HCT116 (cell line): ENCODE measurements around the gene TAS2R10. TPM values are rescaled to one million over a fixed set of nuclear protein-coding genes. Genes with fewer than 3 reads are reported as not detected.

ENCODE experiments used
- ATAC-seq: fragments of 200-7000 bp; cut with Tn5 transposase; 2 replicates; pipeline ENCODE4 v1.9.1; 2020; ENCODE audit warnings: mild to moderate bottlenecking, moderate library complexity
- BruUV-seq: library from RNA; stranded (reverse); fragments of 400-500 nt; replicated peaks from 2 replicates; lab custom pipeline; 2021; lab: Mats Ljungman, UMichigan
- CTCF ChIA-PET: fragments of 300-600 bp; sonication (Branson Sonifier 250); formaldehyde crosslinking; loops from one replicate; lab custom pipeline; 2021; ENCODE audit warnings: antibody characterized with exemption; lab: Charles Lee
- POLR2A ChIA-PET: fragments of 300-600, 350-600 bp; sonication (Branson Sonifier 250); formaldehyde crosslinking; loops from one replicate; lab custom pipeline; 2021; ENCODE audit warnings: antibody characterized with exemption; lab: Charles Lee
- RAD21 ChIA-PET, 2 experiments: fragments of 300-600 bp; sonication (Branson Sonifier 250); formaldehyde crosslinking; loops; one replicate each; lab custom pipeline; 2023; ENCODE audit warnings: low total read pairs in 2 of 2; ENCODE audit not compliant: uncharacterized antibody in 2 of 2, unreplicated experiment in 2 of 2, low non-redundant PET in 1 of 2; lab: Charles Lee
- DNase-seq: peaks from one replicate; pipeline ENCODE4 v3.0.0-alpha.2; 2010; ENCODE audit warnings: low read depth, low spot score
- H2AFZ ChIP-seq: fragments of 200-600 bp; shearing (Covaris generic), sonication (generic); 2 replicates; pipeline ENCODE4 v1.6.1; 2017; ENCODE audit warnings: low read depth, mixed run types, mixed read lengths, antibody characterized with exemption, low read length; ENCODE audit not compliant: poor library complexity, severe bottlenecking
- H3K27ac ChIP-seq: 2 replicates; pipeline ENCODE4 v1.5.1; 2012; ENCODE audit warnings: low read depth, low read length
- H3K27me3 ChIP-seq: fragments of 200-600 bp; sonication (generic); 2 replicates; pipeline ENCODE4 v1.6.1; 2016; ENCODE audit warnings: mixed run types, low read length, mixed read lengths; ENCODE audit not compliant: insufficient read depth
- H3K36me3 ChIP-seq, 2 experiments: fragments of 200-500 bp in 1 of 2; fragments of 200-600 bp in 1 of 2; sonication (Bioruptor generic) in 1 of 2; sonication (generic) in 1 of 2; 2 replicates each; pipeline versions ENCODE4 v1.5.1 to v1.6.1; 2014 to 2016; ENCODE audit warnings: low read length in 2 of 2, inconsistent platforms in 1 of 2, mixed read lengths in 1 of 2, mixed run types in 1 of 2; ENCODE audit not compliant: insufficient read depth in 2 of 2, control insufficient read depth in 1 of 2
- H3K4me1 ChIP-seq, 2 experiments: fragments of 200-600 bp in 1 of 2; sonication (generic) in 1 of 2; 2 replicates each; pipeline versions ENCODE4 v1.5.1 to v1.6.1; 2012 to 2017; ENCODE audit warnings: low read length in 2 of 2, inconsistent platforms in 1 of 2, mild to moderate bottlenecking in 1 of 2, mixed read lengths in 1 of 2, mixed run types in 1 of 2, moderate library complexity in 1 of 2; ENCODE audit not compliant: insufficient read depth in 2 of 2, control insufficient read depth in 1 of 2
- H3K4me2 ChIP-seq: fragments of 200-600 bp; sonication (generic); 2 replicates; pipeline ENCODE4 v1.6.1; 2017; ENCODE audit warnings: mixed run types, low read length, mixed read lengths
- H3K4me3 ChIP-seq, 2 experiments: fragments of 200-600 bp in 1 of 2; sonication (generic) in 1 of 2; replicated peaks in 1 of 2; 2 replicates each; pipeline ENCODE4 v1.5.1; 2011 to 2016; ENCODE audit warnings: low read length in 2 of 2, control low read depth in 1 of 2, low read depth in 1 of 2, mild to moderate bottlenecking in 1 of 2, mixed read lengths in 1 of 2, mixed run types in 1 of 2
- H3K79me2 ChIP-seq: fragments of 200-600 bp; sonication (generic); 2 replicates; pipeline ENCODE4 v1.6.1; 2017; ENCODE audit warnings: mild to moderate bottlenecking, mixed run types, low read length, moderate library complexity, mixed read lengths; ENCODE audit not compliant: insufficient read depth
- H3K9ac ChIP-seq: fragments of 200-600 bp; sonication (generic); 2 replicates; pipeline ENCODE4 v1.6.1; 2016; ENCODE audit warnings: low read length, mixed read lengths
- H3K9me2 ChIP-seq: fragments of 200-600 bp; sonication (generic), shearing (Covaris generic); 2 replicates; pipeline ENCODE4 v1.6.1; 2017; ENCODE audit warnings: mixed run types, mild to moderate bottlenecking, moderate library complexity; ENCODE audit not compliant: insufficient read depth
- H3K9me3 ChIP-seq, 2 experiments: fragments of 200-500 bp in 1 of 2; fragments of 200-600 bp in 1 of 2; sonication (Bioruptor generic) in 1 of 2; sonication (generic) in 1 of 2; 2 replicates each; pipeline ENCODE4 v1.6.1; 2014 to 2017; ENCODE audit warnings: low read length in 2 of 2, mixed read lengths in 2 of 2, inconsistent platforms in 1 of 2, low read depth in 1 of 2, mild to moderate bottlenecking in 1 of 2, mixed run types in 1 of 2, moderate library complexity in 1 of 2; ENCODE audit not compliant: control insufficient read depth in 1 of 2, insufficient read depth in 1 of 2
- H4K20me1 ChIP-seq: fragments of 200-600 bp; sonication (generic), shearing (Covaris generic); 2 replicates; pipeline ENCODE4 v1.6.1; 2017; ENCODE audit warnings: mixed run types, mild to moderate bottlenecking, moderate library complexity; ENCODE audit not compliant: insufficient read depth
- CEBPB ChIP-seq: IDR thresholded peaks from 2 replicates; pipeline ENCODE4 v1.6.1; 2012; ENCODE audit warnings: low read depth
- EGR1 ChIP-seq: IDR thresholded peaks from 2 replicates; pipeline ENCODE4 v1.6.1; 2012; ENCODE audit warnings: low read depth
- FOSL1 ChIP-seq: IDR thresholded peaks from 2 replicates; pipeline ENCODE4 v1.6.1; 2012; ENCODE audit warnings: low read depth
- POLR2A ChIP-seq: IDR thresholded peaks from 2 replicates; pipeline ENCODE4 v1.7.0; 2011; ENCODE audit warnings: borderline replicate concordance; ENCODE audit not compliant: insufficient read depth, insufficient read length; ENCODE audit errors: extremely low read depth
- TCF7L2 ChIP-seq: IDR thresholded peaks from 2 replicates; pipeline ENCODE4 v1.7.0; 2011; ENCODE audit warnings: borderline replicate concordance, inconsistent platforms; ENCODE audit not compliant: insufficient read depth, insufficient read length; ENCODE audit errors: extremely low read depth
- ZBTB33 ChIP-seq: IDR thresholded peaks from 2 replicates; pipeline ENCODE4 v1.6.1; 2011; ENCODE audit warnings: mild to moderate bottlenecking, low read length, moderate library complexity; ENCODE audit not compliant: insufficient replicate concordance; ENCODE audit errors: extremely low read depth
- intact Hi-C: fragments of 100-400 bp; cut with micrococcal nuclease; formaldehyde crosslinking; loops from 2 replicates; pipeline ENCODE4 v1.10.0; 2022
- total RNA-seq: library from RNA; stranded (reverse); gene quantifications from one replicate; pipeline ENCODE4 v1.2.1, GENCODE V29; 2021; ENCODE audit not compliant: unreplicated experiment

Gene TAS2R10
- total RNA-seq, 1 experiment from 2014 or later: 0.81 TPM

DNA sequence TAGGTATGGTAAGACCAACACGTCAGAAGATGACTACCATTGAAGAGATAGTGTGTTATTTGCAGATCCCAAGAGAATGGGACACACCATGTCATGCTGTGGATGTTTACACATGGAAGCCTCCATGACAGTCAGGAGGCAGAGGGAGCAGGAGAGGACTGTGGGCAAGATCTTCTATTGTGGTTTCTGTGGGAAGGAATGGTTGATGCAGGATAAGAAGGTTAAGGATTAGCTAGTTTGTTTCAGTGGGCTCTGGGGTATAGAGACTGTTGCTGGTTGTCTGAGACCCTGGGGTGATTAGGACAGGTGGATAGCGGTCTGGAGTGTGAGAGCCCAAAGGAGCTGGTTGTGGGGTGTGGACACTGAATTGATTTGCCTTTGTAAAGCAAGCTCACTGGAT lies 47.1 kb downstream of the TAS2R10 start:
- Histone ChIP-seq H3K9me2 (no peaks in the 10 kb centered on the region), H3K36me3 (no peaks in the 10 kb centered on the region), H3K9ac (no peak overlapping the region), H4K20me1 (no peaks in the 10 kb centered on the region), H3K4me1 (no peaks in the 10 kb centered on the region), H3K27ac (no peak overlapping the region), H3K79me2 (no peaks in the 10 kb centered on the region), H3K27me3 (peaks cover 5% of the 10 kb centered on the region; the same call in 1 of the 2 replicates), H3K4me3 (no peak overlapping the region), H3K9me3 (no peaks in the 10 kb centered on the region), H3K4me2 (no peak overlapping the region), H2AFZ (no peak overlapping the region)
- ChIA-PET CTCF (no interaction called here), RAD21 (no interaction called here), POLR2A (no interaction called here)
- no peak for ATAC-seq
- no peak for DNase-seq
- BruUV-seq: no TSS peak
- intact Hi-C loops: no loop called here
- no peak for TF ChIP-seq CEBPB
- TF ChIP-seq FOSL1: no peak
- no peak for TF ChIP-seq POLR2A
- TF ChIP-seq EGR1: no peak
- TF ChIP-seq ZBTB33: no peak
- TF ChIP-seq TCF7L2: no peak

Other genes with a start within 250 kb of the TAS2R10 start
- 55.8 TPM for gene MAGOHB, start 212.7 kb downstream of the TAS2R10 start, total RNA-seq
- gene STYK1, start 152.3 kb downstream of the TAS2R10 start, total RNA-seq: 4.4 TPM
- 419 TPM for gene YBX3, start 103.0 kb downstream of the TAS2R10 start, total RNA-seq
- gene TAS2R7, start 23.7 kb downstream of the TAS2R10 start, total RNA-seq: not detected
- not detected for gene TAS2R8, start 19.1 kb downstream of the TAS2R10 start, total RNA-seq
- gene TAS2R9, start 16.2 kb downstream of the TAS2R10 start, total RNA-seq: not detected
- gene PRR4, start 23.1 kb upstream of the TAS2R10 start, total RNA-seq: 2.2 TPM
- gene PRH1, start 57.9 kb upstream of the TAS2R10 start, total RNA-seq: 5.9 TPM
- gene TAS2R13, start 83.2 kb upstream of the TAS2R10 start, total RNA-seq: 0.91 TPM
- not detected for gene PRH2, start 102.9 kb upstream of the TAS2R10 start, total RNA-seq
- 1.9 TPM for gene TAS2R14, start 112.9 kb upstream of the TAS2R10 start, total RNA-seq
- 0.54 TPM for gene TAS2R50, start 160.6 kb upstream of the TAS2R10 start, total RNA-seq
- gene TAS2R20, start 171.9 kb upstream of the TAS2R10 start, total RNA-seq: 0.76 TPM
- gene TAS2R19, start 196.3 kb upstream of the TAS2R10 start, total RNA-seq: 1.6 TPM
- gene TAS2R31, start 205.0 kb upstream of the TAS2R10 start, total RNA-seq: 1.7 TPM
- 0.42 TPM for gene TAS2R46, start 235.9 kb upstream of the TAS2R10 start, total RNA-seq